Cerebellar cortex (tissue), 1 donor: Measurements from ENCODE around the gene ALDH5A1.
A peak's percentile ranks its signal among the peaks of the same experiment; 100 is the strongest.

Experiments used
- DNase-seq: peaks from one replicate; pipeline ENCODE4 v3.0.0-alpha.2; 2015; ENCODE audit warnings: low spot score

Gene ALDH5A1

GRCh38 chr6:24569811-24570210 is 75.0 kb downstream of the ALDH5A1 start:
- DNase-seq, result no peak

GRCh38 chr6:24571361-24571760 is 76.6 kb downstream of the ALDH5A1 start:
- no peak for DNase-seq

- DNase-seq, result no peak
These were observed 80.0 kb downstream of the ALDH5A1 start for GRCh38 chr6:24574809-24575208.

GRCh38 chr6:24576447-24576846 is 81.7 kb downstream of the ALDH5A1 start:
- no peak for DNase-seq

GRCh38 chr6:24581084-24581669 is 86.4 kb downstream of the ALDH5A1 start:
- peak; percentile 84 for DNase-seq

GRCh38 chr6:24583463-24584381 is 89.0 kb downstream of the ALDH5A1 start:
- peak; percentile 89 for DNase-seq

GRCh38 chr6:24584382-24584720 is 89.6 kb downstream of the ALDH5A1 start:
- DNase-seq, result no peak
